Keratinocyte (primary cell): Measurements from ENCODE around the gene TDP2. TPM values are rescaled to one million over a fixed set of nuclear protein-coding genes. Genes with fewer than 3 reads are reported as not detected.

Experiments
- DNase-seq: peaks from one replicate; pipeline ENCODE4 v3.0.0-alpha.2; 2011; ENCODE audit warnings: low read depth, missing footprints, low spot score
- FAIRE-seq: peaks from 2 replicates; lab custom pipeline; 2011; peaks lifted over from hg19 to GRCh38; lab: Jason Lieb, UNC
- H2AFZ ChIP-seq: 2 replicates; pipeline ENCODE4 v1.6.0; 2012; ENCODE audit warnings: low read length, control low read depth, inconsistent platforms; ENCODE audit not compliant: control insufficient read depth
- H3K27ac ChIP-seq: 2 replicates; pipeline ENCODE4 v1.5.1; 2011; ENCODE audit warnings: low read length; ENCODE audit not compliant: control insufficient read depth, insufficient read depth
- H3K27me3 ChIP-seq: 3 replicates; pipeline ENCODE4 v1.6.0; 2011; ENCODE audit warnings: low read length; ENCODE audit not compliant: control insufficient read depth, insufficient read depth; ENCODE audit errors: extremely low read depth
- H3K36me3 ChIP-seq, 2 experiments: 2 replicates in 1 of 2; 3 replicates in 1 of 2; pipeline ENCODE4 v1.5.1; 2011; ENCODE audit warnings: low read length in 2 of 2, mild to moderate bottlenecking in 1 of 2; ENCODE audit not compliant: control insufficient read depth in 2 of 2, insufficient read depth in 2 of 2; ENCODE audit errors: extremely low read depth in 1 of 2
- H3K4me1 ChIP-seq: 3 replicates; pipeline ENCODE4 v1.5.1; 2011; ENCODE audit warnings: low read length; ENCODE audit not compliant: control insufficient read depth, insufficient read depth; ENCODE audit errors: extremely low read depth
- H3K4me2 ChIP-seq: 3 replicates; pipeline ENCODE4 v1.6.0; 2011; ENCODE audit warnings: low read depth, low read length; ENCODE audit not compliant: control insufficient read depth, insufficient read depth; ENCODE audit errors: extremely low read depth
- H3K4me3 ChIP-seq, 3 experiments: fragments of 200-600 bp in 1 of 3; sonication (generic) in 1 of 3; 2 replicates in 2 of 3; 3 replicates in 1 of 3; pipeline ENCODE4 v1.5.1; 2011 to 2016; ENCODE audit warnings: low read length in 3 of 3, mild to moderate bottlenecking in 3 of 3, control low read depth in 2 of 3, inconsistent platforms in 1 of 3, low read depth in 1 of 3, mixed read lengths in 1 of 3, mixed run types in 1 of 3, moderate library complexity in 1 of 3; ENCODE audit not compliant: control insufficient read depth in 2 of 3, insufficient read depth in 2 of 3; ENCODE audit errors: extremely low read depth in 1 of 3
- H3K79me2 ChIP-seq: 2 replicates; pipeline ENCODE4 v1.6.0; 2012; ENCODE audit warnings: low read length; ENCODE audit not compliant: control insufficient read depth, insufficient read depth
- H3K9ac ChIP-seq: 3 replicates; pipeline ENCODE4 v1.6.0; 2011; ENCODE audit warnings: low read length; ENCODE audit not compliant: control insufficient read depth, insufficient read depth; ENCODE audit errors: extremely low read depth
- H3K9me1 ChIP-seq: 3 replicates; pipeline ENCODE4 v1.6.0; 2011; ENCODE audit warnings: low read length; ENCODE audit not compliant: control insufficient read depth, insufficient read depth; ENCODE audit errors: extremely low read depth
- H3K9me3 ChIP-seq: 2 replicates; pipeline ENCODE4 v1.5.1; 2012; ENCODE audit warnings: low read depth, low read length; ENCODE audit not compliant: control insufficient read depth
- H4K20me1 ChIP-seq: 3 replicates; pipeline ENCODE4 v1.6.0; 2011; ENCODE audit warnings: low read length; ENCODE audit not compliant: control insufficient read depth, insufficient read depth; ENCODE audit errors: extremely low read depth
- EZH2 ChIP-seq: IDR thresholded peaks from one replicate; pipeline ENCODE4 v1.6.1; 2012; ENCODE audit warnings: inconsistent platforms, mild to moderate bottlenecking, low read length, moderate library complexity
- dilution Hi-C: fragments of 300-500 bp; cut with MboI; formaldehyde crosslinking; loops from one replicate; pipeline ENCODE4 v1.7.0; 2020; ENCODE audit warnings: low sequenced_read_pairs; ENCODE audit not compliant: extremely low pct_ligation_motif_present
- polyA plus RNA-seq, 5 experiments: library from polyadenylated mRNA; depleted of rRNA in 3 of 5; stranded (reverse) in 3 of 5; stranded (forward) in 1 of 5; unstranded in 1 of 5; fragments of >200 nt; gene quantifications; 1 replicate in 1 of 5; 2 replicates in 3 of 5; 3 replicates in 1 of 5; pipeline versions ENCODE4 v1.2.1 to v1.2.3, GENCODE V29; 2011 to 2012; ENCODE audit warnings: missing spikeins in 2 of 5, low read depth in 1 of 5, low replicate concordance in 1 of 5
- TF ChIP-seq, protein P1 (sequence below), 3 experiments: IDR thresholded peaks in 1 of 3; conservative IDR thresholded peaks in 1 of 3; optimal IDR thresholded peaks in 1 of 3; 2 replicates in 2 of 3; 3 replicates in 1 of 3; pipeline versions ENCODE3 to v1.5.1; 2011; ENCODE audit warnings: low read length in 3 of 3, mild to moderate bottlenecking in 3 of 3, moderate library complexity in 2 of 3, control low read depth in 1 of 3, inconsistent platforms in 1 of 3; ENCODE audit not compliant: insufficient read depth in 2 of 3; ENCODE audit errors: extremely low read depth in 1 of 3

Gene TDP2
- polyA plus RNA-seq, 1 donor (not counting 4 experiments of a cell fraction or from before 2014, with no cell fraction given): 39.8 TPM

DNA sequence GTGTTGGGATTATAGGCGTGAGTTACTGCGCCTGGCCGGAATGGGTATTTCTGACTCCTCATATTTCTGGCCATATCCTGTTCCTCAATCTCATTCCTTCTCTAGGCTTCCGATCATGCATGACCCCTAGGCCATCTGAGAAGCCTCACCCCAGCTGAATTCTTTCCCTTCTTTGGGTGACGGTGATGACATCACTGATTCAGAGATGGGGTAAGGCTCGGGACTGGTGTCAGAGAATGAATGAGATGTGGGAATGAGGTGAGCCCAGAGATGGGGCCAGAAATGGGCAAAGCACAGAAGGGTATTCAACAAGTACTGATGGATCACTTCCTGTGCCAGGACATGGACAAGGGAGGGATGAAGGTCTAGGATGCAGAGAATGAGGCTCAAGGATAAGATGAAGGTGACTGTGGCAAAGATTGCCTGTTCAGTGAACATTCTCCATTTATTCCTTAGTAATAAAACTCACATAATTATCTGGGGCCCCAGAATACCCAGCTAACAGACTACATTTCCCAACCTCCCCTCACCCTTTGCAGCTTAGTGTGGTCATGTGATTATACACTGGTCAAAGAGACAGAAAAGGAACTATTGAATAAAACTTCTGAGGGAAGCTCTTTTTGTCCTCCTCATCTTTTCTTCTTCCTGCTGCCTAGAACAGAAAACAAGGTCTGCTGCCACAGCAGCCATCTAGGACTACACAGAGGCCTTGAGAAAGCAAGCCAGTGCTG, 60.3 kb downstream of the TDP2 start:
- Histone ChIP-seq H3K4me1 (no peaks in the 10 kb centered on the region), H3K4me3 (no peak overlapping the region), H3K9me1 (no peaks in the 10 kb centered on the region), H3K79me2 (no peaks in the 10 kb centered on the region), H3K36me3 (no peaks in the 10 kb centered on the region), H4K20me1 (no peaks in the 10 kb centered on the region), H3K27ac (no peak overlapping the region), H3K4me2 (no peak overlapping the region), H2AFZ (no peak overlapping the region), H3K27me3 (no peaks in the 10 kb centered on the region), H3K9ac (no peak overlapping the region), H3K9me3 (no peaks in the 10 kb centered on the region)
- DNase-seq (no peak), FAIRE-seq (no peak)
- TF ChIP-seq, protein P1, sequence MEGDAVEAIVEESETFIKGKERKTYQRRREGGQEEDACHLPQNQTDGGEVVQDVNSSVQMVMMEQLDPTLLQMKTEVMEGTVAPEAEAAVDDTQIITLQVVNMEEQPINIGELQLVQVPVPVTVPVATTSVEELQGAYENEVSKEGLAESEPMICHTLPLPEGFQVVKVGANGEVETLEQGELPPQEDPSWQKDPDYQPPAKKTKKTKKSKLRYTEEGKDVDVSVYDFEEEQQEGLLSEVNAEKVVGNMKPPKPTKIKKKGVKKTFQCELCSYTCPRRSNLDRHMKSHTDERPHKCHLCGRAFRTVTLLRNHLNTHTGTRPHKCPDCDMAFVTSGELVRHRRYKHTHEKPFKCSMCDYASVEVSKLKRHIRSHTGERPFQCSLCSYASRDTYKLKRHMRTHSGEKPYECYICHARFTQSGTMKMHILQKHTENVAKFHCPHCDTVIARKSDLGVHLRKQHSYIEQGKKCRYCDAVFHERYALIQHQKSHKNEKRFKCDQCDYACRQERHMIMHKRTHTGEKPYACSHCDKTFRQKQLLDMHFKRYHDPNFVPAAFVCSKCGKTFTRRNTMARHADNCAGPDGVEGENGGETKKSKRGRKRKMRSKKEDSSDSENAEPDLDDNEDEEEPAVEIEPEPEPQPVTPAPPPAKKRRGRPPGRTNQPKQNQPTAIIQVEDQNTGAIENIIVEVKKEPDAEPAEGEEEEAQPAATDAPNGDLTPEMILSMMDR (optimal IDR thresholded peaks at IDR 0.05 in 1 of 3, IDR thresholded peaks at IDR 0.05 in 1 of 3, conservative IDR thresholded peaks at IDR 0.05 in 1 of 3; ENCODE audit: extremely low read depth in 1 of 3, insufficient read depth in 2 of 3, low read length in 3 of 3): no peak
- TF ChIP-seq EZH2: no peak
- dilution Hi-C loops: no loop called here

DNA sequence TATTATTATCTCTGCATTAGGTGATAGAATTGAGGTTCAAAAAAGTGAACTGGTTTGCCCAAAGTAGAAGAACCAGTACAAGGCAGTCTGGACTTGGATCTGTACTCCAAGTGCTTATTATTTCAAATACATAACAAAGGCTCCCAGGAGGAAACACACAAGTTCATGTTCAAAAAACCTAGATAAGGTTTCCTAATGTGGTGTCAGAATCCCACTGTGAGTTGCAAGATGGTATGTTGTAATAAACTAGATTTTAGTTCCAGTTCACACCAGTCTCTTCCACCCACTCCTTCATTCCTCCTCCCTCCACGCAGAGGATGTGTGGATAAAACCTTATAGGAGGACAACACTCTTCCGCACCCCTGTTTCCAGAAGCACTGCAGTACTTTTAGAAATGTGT, 63.5 kb downstream of the TDP2 start:
- no peak overlapping the region for H3K27ac ChIP-seq
- dilution Hi-C loops: no loop called here
- H4K20me1 ChIP-seq: no peaks in the 10 kb centered on the region
- DNase-seq: no peak
- no peak overlapping the region for H3K9ac ChIP-seq
- TF ChIP-seq, protein P1 (optimal IDR thresholded peaks at IDR 0.05 in 1 of 3, IDR thresholded peaks at IDR 0.05 in 1 of 3, conservative IDR thresholded peaks at IDR 0.05 in 1 of 3; ENCODE audit: extremely low read depth in 1 of 3, insufficient read depth in 2 of 3, low read length in 3 of 3): no peak
- no peak for TF ChIP-seq EZH2
- H3K9me1 ChIP-seq: no peaks in the 10 kb centered on the region
- no peak for FAIRE-seq
- H2AFZ ChIP-seq: no peak overlapping the region
- H3K36me3 ChIP-seq: no peaks in the 10 kb centered on the region
- no peaks in the 10 kb centered on the region for H3K9me3 ChIP-seq
- H3K4me2 ChIP-seq: no peak overlapping the region
- no peaks in the 10 kb centered on the region for H3K27me3 ChIP-seq
- no peaks in the 10 kb centered on the region for H3K79me2 ChIP-seq
- no peak overlapping the region for H3K4me3 ChIP-seq
- H3K4me1 ChIP-seq: no peaks in the 10 kb centered on the region
